ENCODE measurements around the gene BIRC2. TPM values are rescaled to one million over a fixed set of nuclear protein-coding genes. Genes with fewer than 3 reads are reported as not detected.

Gene BIRC2
- total RNA-seq, 2 donors from 2014 or later = 45.4 to 55.3 TPM

- Mint-ChIP-seq H3K36me3 (ENCODE audit: low read depth) (no peaks in the 10 kb centered on the region), H3K4me3 (no peak overlapping the region), H3K9me3 (no peaks in the 10 kb centered on the region), H3K27ac (no peak overlapping the region), H3K4me1 (peaks cover 7% of the 10 kb centered on the region), H3K27me3 (ENCODE audit: insufficient read depth) (peaks cover 27% of the 10 kb centered on the region)
- H3K9ac ChIP-seq (ENCODE audit: extremely low read depth, low read length, poor library complexity, severe bottlenecking) = no peak overlapping the region
- DNase-seq = no peak
- TF ChIP-seq CTCF (conservative IDR thresholded peaks at IDR 0.05) = no peak
- H3K4me3 ChIP-seq (ENCODE audit: low read length) = no peak overlapping the region
- no peaks in the 10 kb centered on the region for H3K36me3 ChIP-seq (ENCODE audit: control insufficient read depth, insufficient read depth, low read length)
- H3K4me1 ChIP-seq (ENCODE audit: control insufficient read depth, insufficient read depth, low read length) = no peaks in the 10 kb centered on the region
- H3K27ac ChIP-seq (ENCODE audit: low read depth, low read length) = no peak overlapping the region
- H3K9me3 ChIP-seq (ENCODE audit: control insufficient read depth, low read length) = no peaks in the 10 kb centered on the region
- peaks cover 30% of the 10 kb centered on the region for H3K27me3 ChIP-seq (ENCODE audit: control insufficient read depth, insufficient read depth, low read length, poor library complexity, severe bottlenecking)
Measured at GRCh38 chr11:102320679-102321078, 26.3 kb upstream of the BIRC2 start.

- H3K9ac ChIP-seq (ENCODE audit: extremely low read depth, low read length, poor library complexity, severe bottlenecking) = no peak overlapping the region
- Mint-ChIP-seq H3K4me3 (no peak overlapping the region), H3K36me3 (ENCODE audit: low read depth) (no peaks in the 10 kb centered on the region), H3K27me3 (ENCODE audit: insufficient read depth) (peaks cover 16% of the 10 kb centered on the region), H3K27ac (no peak overlapping the region), H3K9me3 (no peaks in the 10 kb centered on the region), H3K4me1 (peaks cover 8% of the 10 kb centered on the region)
- no peak overlapping the region for H3K4me3 ChIP-seq (ENCODE audit: low read length)
- no peak for TF ChIP-seq CTCF (conservative IDR thresholded peaks at IDR 0.05)
- H3K9me3 ChIP-seq (ENCODE audit: control insufficient read depth, low read length) = no peaks in the 10 kb centered on the region
- no peaks in the 10 kb centered on the region for H3K4me1 ChIP-seq (ENCODE audit: control insufficient read depth, insufficient read depth, low read length)
- DNase-seq = no peak
- 81% methylated on average over 2 of the region's 2 CpGs; no CpG with 5 or more reads in 1 of the 2 experiments for WGBS, 2 experiments (ENCODE audit: insufficient coverage in 1 of 2, insufficient read length in 1 of 2)
- H3K27me3 ChIP-seq (ENCODE audit: control insufficient read depth, insufficient read depth, low read length, poor library complexity, severe bottlenecking) = peaks cover 22% of the 10 kb centered on the region
- H3K27ac ChIP-seq (ENCODE audit: low read depth, low read length) = no peak overlapping the region
- H3K36me3 ChIP-seq (ENCODE audit: control insufficient read depth, insufficient read depth, low read length) = no peaks in the 10 kb centered on the region
Measured at GRCh38 chr11:102322560-102322959, 24.5 kb upstream of the BIRC2 start.

- WGBS, 2 experiments (ENCODE audit: insufficient coverage in 1 of 2, insufficient read length in 1 of 2) = no CpG with 5 or more reads among the region's 1 CpG
- Histone ChIP-seq H3K9ac (ENCODE audit: extremely low read depth, low read length, poor library complexity, severe bottlenecking) (no peak overlapping the region), H3K27ac (ENCODE audit: low read depth, low read length) (no peak overlapping the region), H3K36me3 (ENCODE audit: control insufficient read depth, insufficient read depth, low read length) (no peaks in the 10 kb centered on the region), H3K4me1 (ENCODE audit: control insufficient read depth, insufficient read depth, low read length) (no peaks in the 10 kb centered on the region), H3K9me3 (ENCODE audit: control insufficient read depth, low read length) (no peaks in the 10 kb centered on the region), H3K4me3 (ENCODE audit: low read length) (no peak overlapping the region), H3K27me3 (ENCODE audit: control insufficient read depth, insufficient read depth, low read length, poor library complexity, severe bottlenecking) (peaks cover 10% of the 10 kb centered on the region)
- no peak for DNase-seq
- Mint-ChIP-seq H3K27me3 (ENCODE audit: insufficient read depth) (peaks cover 6% of the 10 kb centered on the region), H3K4me3 (no peak overlapping the region), H3K9me3 (no peaks in the 10 kb centered on the region), H3K4me1 (peaks cover 7% of the 10 kb centered on the region), H3K36me3 (ENCODE audit: low read depth) (no peaks in the 10 kb centered on the region), H3K27ac (no peak overlapping the region)
- TF ChIP-seq CTCF (conservative IDR thresholded peaks at IDR 0.05) = no peak
Measured at GRCh38 chr11:102323542-102324251, 23.3 kb upstream of the BIRC2 start.
